ENCODE results near the gene SASS6.

Gene SASS6

GRCh38 chr1:100164216-100164615, 31.5 kb upstream of the SASS6 start:
- H3K27me3 ChIP-seq = no peaks in the 10 kb centered on the region
- intact Hi-C loops (cut with DNase I; ENCODE audit: low total_unique reads) = no loop called here
- DNase-seq = no peak
- no peak for TF ChIP-seq CTCF (IDR thresholded peaks at IDR 0.05)
- no peaks in the 10 kb centered on the region for H3K9me3 ChIP-seq
- H3K36me3 ChIP-seq = no peaks in the 10 kb centered on the region
- H3K27ac ChIP-seq = no peak overlapping the region
- peaks cover 0 to 9% (median 4%) of the 10 kb centered on the region in 4 donors for H3K4me1 ChIP-seq
- no peak overlapping the region for H3K4me3 ChIP-seq

DNA sequence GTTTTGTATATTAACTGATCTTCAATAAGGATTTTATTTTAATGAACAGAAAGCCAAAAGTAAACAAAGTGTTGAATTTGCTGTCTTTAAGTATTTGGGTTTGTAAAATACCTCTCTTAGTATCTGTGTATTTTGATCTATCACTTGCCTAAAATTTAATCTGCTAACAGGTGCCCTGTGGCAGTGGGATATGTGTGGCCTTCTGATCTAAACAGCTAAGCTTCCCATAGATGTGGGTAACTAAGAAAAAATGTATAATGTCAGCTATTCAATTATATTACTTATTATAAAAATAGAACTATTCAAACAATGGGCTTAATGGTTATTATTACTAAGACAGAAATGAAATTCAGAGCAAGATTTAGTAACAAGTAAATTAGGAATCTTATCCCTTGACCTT, 30.2 kb upstream of the SASS6 start:
- Histone ChIP-seq H3K27ac (no peak overlapping the region), H3K9me3 (no peaks in the 10 kb centered on the region), H3K4me3 (no peak overlapping the region), H3K27me3 (no peaks in the 10 kb centered on the region), H3K36me3 (no peaks in the 10 kb centered on the region), H3K4me1 (peaks cover 0 to 9% (median 4%) of the 10 kb centered on the region in 4 donors)
- intact Hi-C loops (cut with DNase I; ENCODE audit: low total_unique reads) = no loop called here
- no peak for TF ChIP-seq CTCF (IDR thresholded peaks at IDR 0.05)
- DNase-seq = no peak

- no peak for DNase-seq
- TF ChIP-seq CTCF (IDR thresholded peaks at IDR 0.05) = no peak
- no peaks in the 10 kb centered on the region for H3K27me3 ChIP-seq
- intact Hi-C loops (cut with DNase I; ENCODE audit: low total_unique reads) = no loop called here
- no peak overlapping the region for H3K27ac ChIP-seq
- no peaks in the 10 kb centered on the region for H3K4me1 ChIP-seq
- H3K36me3 ChIP-seq = peaks cover 21 to 29% (median 28%) of the 10 kb centered on the region in 3 donors
- no peak overlapping the region for H3K4me3 ChIP-seq
- no peaks in the 10 kb centered on the region for H3K9me3 ChIP-seq
These were observed 19.5 kb upstream of the SASS6 start for GRCh38 chr1:100152271-100152670.

- Histone ChIP-seq H3K4me1 (no peaks in the 10 kb centered on the region), H3K27ac (no peak overlapping the region), H3K36me3 (peaks cover 27 to 35% (median 33%) of the 10 kb centered on the region in 3 donors), H3K27me3 (no peaks in the 10 kb centered on the region), H3K4me3 (no peak overlapping the region), H3K9me3 (no peaks in the 10 kb centered on the region)
- no peak for TF ChIP-seq CTCF (IDR thresholded peaks at IDR 0.05)
- intact Hi-C loops (cut with DNase I; ENCODE audit: low total_unique reads) = no loop called here
- DNase-seq = no peak
These were observed 18.9 kb upstream of the SASS6 start for GRCh38 chr1:100151679-100152078.

DNA sequence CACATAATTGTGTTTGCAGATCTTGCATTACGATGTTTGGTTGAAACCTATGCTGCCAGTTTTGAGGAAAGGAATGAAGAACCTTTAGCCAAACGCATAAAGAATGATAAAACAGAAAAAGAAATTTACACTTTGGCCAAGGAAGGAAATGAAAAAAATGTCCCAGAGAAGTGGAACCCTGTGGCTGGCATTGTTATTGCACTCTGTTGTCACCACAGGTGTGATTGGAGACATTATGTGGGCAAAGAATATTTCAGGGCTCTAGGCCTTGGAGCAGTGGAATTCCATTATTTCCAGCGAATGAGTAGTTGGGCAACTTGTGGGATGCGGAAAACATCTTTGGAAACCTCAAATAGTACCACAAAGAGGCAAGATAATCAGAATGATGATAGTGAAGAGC, 15.1 kb upstream of the SASS6 start:
- TF ChIP-seq CTCF (IDR thresholded peaks at IDR 0.05) = no peak
- Histone ChIP-seq H3K36me3 (peaks cover 61 to 73% (median 67%) of the 10 kb centered on the region in 3 donors), H3K27me3 (no peaks in the 10 kb centered on the region), H3K4me1 (no peaks in the 10 kb centered on the region), H3K9me3 (no peaks in the 10 kb centered on the region), H3K27ac (no peak overlapping the region), H3K4me3 (no peak overlapping the region)
- no peak for DNase-seq
- intact Hi-C loops (cut with DNase I; ENCODE audit: low total_unique reads) = loop anchor here (10.0 kb wide), 1 partner anchor 77 kb away; no protein-coding TSS in a partner anchor

DNA sequence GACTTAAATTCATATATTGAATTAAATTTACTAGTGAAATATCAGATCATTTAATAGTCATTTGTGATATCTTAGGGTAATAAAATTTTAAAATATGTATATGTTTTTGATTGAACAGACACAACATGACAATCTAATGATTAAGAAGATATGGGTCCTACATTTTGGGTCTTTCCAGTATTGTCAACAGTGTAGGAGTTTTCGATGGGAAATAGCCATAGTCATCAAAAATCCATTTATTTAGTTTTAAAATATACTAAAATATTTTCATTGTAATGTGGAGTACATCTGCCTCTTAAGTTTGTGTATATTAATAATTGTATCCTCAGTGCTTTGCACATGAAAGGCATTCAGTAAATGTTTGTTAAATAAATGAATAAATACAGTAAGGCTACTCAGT, 14.2 kb upstream of the SASS6 start:
- TF ChIP-seq CTCF (IDR thresholded peaks at IDR 0.05) = no peak
- H3K9me3 ChIP-seq = no peaks in the 10 kb centered on the region
- H3K36me3 ChIP-seq = peaks cover 70 to 80% (median 76%) of the 10 kb centered on the region in 3 donors
- intact Hi-C loops (cut with DNase I; ENCODE audit: low total_unique reads) = loop anchor here (10.0 kb wide), 1 partner anchor 78 kb away; no protein-coding TSS in a partner anchor
- no peaks in the 10 kb centered on the region for H3K4me1 ChIP-seq
- no peak for DNase-seq
- H3K27me3 ChIP-seq = no peaks in the 10 kb centered on the region
- H3K27ac ChIP-seq = no peak overlapping the region
- H3K4me3 ChIP-seq = no peak overlapping the region

Data from tibial artery (tissue), 4 donors.